H9 (cell line): ENCODE results near the gene FADS1. TPM values are rescaled to one million over a fixed set of nuclear protein-coding genes. Genes with fewer than 3 reads are reported as not detected.

Experiments
- DNase-seq: peaks from one replicate; pipeline ENCODE4 v3.0.0-alpha.2; 2017
- H2AFZ ChIP-seq: one replicate; pipeline ENCODE4 v1.6.1; 2013; ENCODE audit warnings: mild to moderate bottlenecking, low read length, control low read depth, moderate library complexity
- H2AK5ac ChIP-seq: 2 replicates; pipeline ENCODE4 v1.6.1; 2013; ENCODE audit warnings: low read length, control low read depth, mixed read lengths; ENCODE audit not compliant: insufficient read length
- H2BK120ac ChIP-seq: one replicate; pipeline ENCODE4 v1.6.1; 2013; ENCODE audit warnings: low read depth, mild to moderate bottlenecking, low read length, control low read depth, inconsistent platforms; ENCODE audit not compliant: poor library complexity, severe bottlenecking
- H2BK12ac ChIP-seq: 2 replicates; pipeline ENCODE4 v1.6.1; 2013; ENCODE audit warnings: low read length, control low read depth, mixed read lengths, low read depth; ENCODE audit not compliant: insufficient read length
- H2BK15ac ChIP-seq: 2 replicates; pipeline ENCODE4 v1.6.1; 2013; ENCODE audit warnings: low read depth, low read length, control low read depth
- H2BK20ac ChIP-seq: one replicate; pipeline ENCODE4 v1.6.1; 2013; ENCODE audit warnings: low read depth, mild to moderate bottlenecking, low read length, control low read depth, inconsistent platforms; ENCODE audit not compliant: poor library complexity, severe bottlenecking
- H2BK5ac ChIP-seq: 2 replicates; pipeline ENCODE4 v1.6.1; 2013; ENCODE audit warnings: low read length, control low read depth, mixed read lengths; ENCODE audit not compliant: insufficient read length
- H3K14ac ChIP-seq: 2 replicates; pipeline ENCODE4 v1.6.1; 2013; ENCODE audit warnings: low read length, control low read depth; ENCODE audit not compliant: insufficient read depth
- H3K18ac ChIP-seq: 2 replicates; pipeline ENCODE4 v1.6.1; 2013; ENCODE audit warnings: low read depth, mild to moderate bottlenecking, mixed read lengths, low read length, control low read depth; ENCODE audit not compliant: insufficient read length
- H3K23ac ChIP-seq: 2 replicates; pipeline ENCODE4 v1.6.1; 2013; ENCODE audit warnings: low read length, control low read depth, mixed read lengths, low read depth; ENCODE audit not compliant: insufficient read length
- H3K23me2 ChIP-seq: 2 replicates; pipeline ENCODE4 v1.6.1; 2013; ENCODE audit warnings: low read depth, mild to moderate bottlenecking, mixed read lengths, low read length, control low read depth; ENCODE audit not compliant: insufficient read length, poor library complexity, severe bottlenecking
- H3K27ac ChIP-seq: 2 replicates; pipeline ENCODE4 v1.5.1; 2013; ENCODE audit warnings: low read length, control low read depth, mixed read lengths, low read depth; ENCODE audit not compliant: insufficient read length
- H3K27me3 ChIP-seq: 2 replicates; pipeline ENCODE4 v1.6.1; 2013; ENCODE audit warnings: low read length, control low read depth, inconsistent platforms; ENCODE audit not compliant: insufficient read depth
- H3K4ac ChIP-seq: 2 replicates; pipeline ENCODE4 v1.6.1; 2013; ENCODE audit warnings: low read depth, mild to moderate bottlenecking, control low read depth, inconsistent platforms, low read length, moderate library complexity
- H3K4me1 ChIP-seq: 2 replicates; pipeline ENCODE4 v1.6.1; 2013; ENCODE audit warnings: low read length, control low read depth, inconsistent platforms; ENCODE audit not compliant: insufficient read depth
- H3K4me2 ChIP-seq: 2 replicates; pipeline ENCODE4 v1.6.1; 2013; ENCODE audit warnings: low read length, control low read depth, mixed read lengths; ENCODE audit not compliant: insufficient read length, insufficient read depth
- H3K56ac ChIP-seq: 2 replicates; pipeline ENCODE4 v1.6.1; 2013; ENCODE audit warnings: low read depth, mild to moderate bottlenecking, mixed read lengths, low read length, control low read depth; ENCODE audit not compliant: insufficient read length
- H3K79me1 ChIP-seq: 2 replicates; pipeline ENCODE4 v1.6.1; 2013; ENCODE audit warnings: low read depth, mild to moderate bottlenecking, moderate library complexity, low read length, control low read depth, inconsistent platforms; ENCODE audit not compliant: insufficient read depth, poor library complexity, severe bottlenecking
- H3K79me2 ChIP-seq: 2 replicates; pipeline ENCODE4 v1.6.1; 2013; ENCODE audit warnings: low read length, control low read depth, inconsistent platforms; ENCODE audit not compliant: insufficient read depth
- H3K9ac ChIP-seq: 2 replicates; pipeline ENCODE4 v1.6.1; 2013; ENCODE audit warnings: low read length, control low read depth, mixed read lengths; ENCODE audit not compliant: insufficient read length; ENCODE audit errors: extremely low read depth
- H3K9me3 ChIP-seq: one replicate; pipeline ENCODE4 v1.6.1; 2013; ENCODE audit warnings: low read depth, low read length, inconsistent platforms; ENCODE audit not compliant: control insufficient read depth
- H3T11ph ChIP-seq: one replicate; pipeline ENCODE4 v1.6.1; 2013; ENCODE audit warnings: mild to moderate bottlenecking, low read length, control low read depth, inconsistent platforms
- H4K20me1 ChIP-seq: one replicate; pipeline ENCODE4 v1.6.1; 2013; ENCODE audit not compliant: control insufficient read depth, insufficient read length, insufficient read depth
- H4K5ac ChIP-seq: 2 replicates; pipeline ENCODE4 v1.6.1; 2013; ENCODE audit warnings: low read depth, mild to moderate bottlenecking, mixed read lengths, low read length, control low read depth; ENCODE audit not compliant: insufficient read length
- H4K8ac ChIP-seq: replicated peaks from 2 replicates; pipeline ENCODE4 v1.6.1; 2013; ENCODE audit warnings: low read length, control low read depth, mixed read lengths, low read depth; ENCODE audit not compliant: insufficient read length
- H4K91ac ChIP-seq: 2 replicates; pipeline ENCODE4 v1.6.1; 2013; ENCODE audit warnings: low read depth, mild to moderate bottlenecking, moderate library complexity, mixed read lengths, low read length, control low read depth; ENCODE audit not compliant: insufficient read length
- H3K27ac Mint-ChIP-seq, 3 experiments: 2 replicates in 2 of 3; 3 replicates in 1 of 3; pipeline ENCODE4 v1.8.0; 2020 to 2021; ENCODE audit warnings: mixed read lengths in 3 of 3, mild to moderate bottlenecking in 1 of 3, moderate library complexity in 1 of 3
- H3K27me3 Mint-ChIP-seq: 2 replicates; pipeline ENCODE4 v1.8.0; 2021; ENCODE audit warnings: low read depth, mild to moderate bottlenecking, moderate library complexity, mixed read lengths
- H3K36me3 Mint-ChIP-seq, 3 experiments: 2 replicates in 2 of 3; 3 replicates in 1 of 3; pipeline ENCODE4 v1.8.0; 2020 to 2021; ENCODE audit warnings: low read depth in 3 of 3, mixed read lengths in 3 of 3; ENCODE audit not compliant: insufficient read depth in 1 of 3
- H3K4me1 Mint-ChIP-seq, 2 experiments: 2 replicates each; pipeline ENCODE4 v1.8.0; 2020; ENCODE audit warnings: mixed read lengths in 2 of 2
- H3K4me3 Mint-ChIP-seq, 2 experiments: 2 replicates in 1 of 2; 3 replicates in 1 of 2; pipeline ENCODE4 v1.8.0; 2020 to 2021; ENCODE audit warnings: mild to moderate bottlenecking in 2 of 2, mixed read lengths in 2 of 2, moderate library complexity in 1 of 2
- H3K9me3 Mint-ChIP-seq, 2 experiments: 2 replicates in 1 of 2; 3 replicates in 1 of 2; pipeline ENCODE4 v1.8.0; 2020; ENCODE audit warnings: mild to moderate bottlenecking in 2 of 2, mixed read lengths in 2 of 2, moderate library complexity in 1 of 2
- WGBS: extraction: QIAGEN DNeasy Blood & Tissue Kit; methylation state at CpG from one replicate; pipeline ENCODE4 v1.1.7; 2013; ENCODE audit warnings: missing lambda C conversion rate, low lambda C conversion rate, mixed read lengths; ENCODE audit not compliant: insufficient read length; ENCODE audit errors: extremely low coverage; 5-methylcytosine and 5-hydroxymethylcytosine counted together
- total RNA-seq: library from RNA; stranded (reverse); gene quantifications from 2 replicates; pipeline ENCODE4 v1.2.1, GENCODE V29; 2021
- TF ChIP-seq, protein P1 (sequence below): fragments of 200-600 bp; sonication (generic); conservative IDR thresholded peaks from 3 replicates; pipeline ENCODE4 v1.8.0; 2021; ENCODE audit warnings: antibody characterized with exemption, mild to moderate bottlenecking

FADS1 gene
- total RNA-seq, 1 experiment from 2014 or later: 125 TPM

- Histone ChIP-seq H3K23me2 (no peaks in the 10 kb centered on the region), H3T11ph (no peak overlapping the region), H4K8ac (no peak overlapping the region), H3K79me2 (no peaks in the 10 kb centered on the region; the same call in 1 of the 2 replicates), H3K23ac (no peak overlapping the region), H3K4ac (no peak overlapping the region), H3K9me3 (no peaks in the 10 kb centered on the region), H4K91ac (no peak overlapping the region), H3K18ac (no peak overlapping the region), H3K9ac (no peak overlapping the region), H2BK15ac (no peak overlapping the region), H2AFZ (no peak overlapping the region), H3K27ac (no peak overlapping the region), H3K4me1 (no peaks in the 10 kb centered on the region), H4K5ac (no peak overlapping the region), H2BK12ac (no peak overlapping the region), H2BK5ac (no peak overlapping the region), H2BK20ac (no peak overlapping the region), H3K56ac (no peak overlapping the region), H3K79me1 (no peaks in the 10 kb centered on the region), H4K20me1 (no peaks in the 10 kb centered on the region), H2AK5ac (no peak overlapping the region), H2BK120ac (no peak overlapping the region), H3K27me3 (no peaks in the 10 kb centered on the region), H3K4me2 (no peak overlapping the region), H3K14ac (no peak overlapping the region)
- Mint-ChIP-seq H3K4me3 (no peak overlapping the region), H3K4me1 (peaks cover 0 to 6% of the 10 kb centered on the region in 2 experiments; a peak in 3 of 4 replicates), H3K27me3 (no peaks in the 10 kb centered on the region), H3K9me3 (no peaks in the 10 kb centered on the region), H3K27ac (peak overlapping the region in 1 of 3 experiments; percentile 73; a peak in 2 of 7 replicates), H3K36me3 (peaks cover 67 to 91% (median 90%) of the 10 kb centered on the region in 3 experiments)
- WGBS: no CpG with 5 or more reads among the region's 10 CpGs
- no peak for DNase-seq
- TF ChIP-seq, protein P1, sequence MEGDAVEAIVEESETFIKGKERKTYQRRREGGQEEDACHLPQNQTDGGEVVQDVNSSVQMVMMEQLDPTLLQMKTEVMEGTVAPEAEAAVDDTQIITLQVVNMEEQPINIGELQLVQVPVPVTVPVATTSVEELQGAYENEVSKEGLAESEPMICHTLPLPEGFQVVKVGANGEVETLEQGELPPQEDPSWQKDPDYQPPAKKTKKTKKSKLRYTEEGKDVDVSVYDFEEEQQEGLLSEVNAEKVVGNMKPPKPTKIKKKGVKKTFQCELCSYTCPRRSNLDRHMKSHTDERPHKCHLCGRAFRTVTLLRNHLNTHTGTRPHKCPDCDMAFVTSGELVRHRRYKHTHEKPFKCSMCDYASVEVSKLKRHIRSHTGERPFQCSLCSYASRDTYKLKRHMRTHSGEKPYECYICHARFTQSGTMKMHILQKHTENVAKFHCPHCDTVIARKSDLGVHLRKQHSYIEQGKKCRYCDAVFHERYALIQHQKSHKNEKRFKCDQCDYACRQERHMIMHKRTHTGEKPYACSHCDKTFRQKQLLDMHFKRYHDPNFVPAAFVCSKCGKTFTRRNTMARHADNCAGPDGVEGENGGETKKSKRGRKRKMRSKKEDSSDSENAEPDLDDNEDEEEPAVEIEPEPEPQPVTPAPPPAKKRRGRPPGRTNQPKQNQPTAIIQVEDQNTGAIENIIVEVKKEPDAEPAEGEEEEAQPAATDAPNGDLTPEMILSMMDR: no peak
Measured at GRCh38 chr11:61846362-61847020, 29.7 kb upstream of the FADS1 start.
